PC-9 (cell line): ENCODE results near the gene SDR39U1. TPM values are rescaled to one million over a fixed set of nuclear protein-coding genes. Genes with fewer than 3 reads are reported as not detected.
"Not testable (repeated sequence)": the region's sequence is repeated elsewhere in the genome, so short reads cannot be mapped to it uniquely, and the experiment has no call there.

Experiments
- BruUV-seq: library from RNA; stranded (reverse); fragments of 400-500 nt; replicated peaks from 2 replicates; lab custom pipeline; 2021; lab: Mats Ljungman, UMichigan
- CTCF ChIA-PET: fragments of 300-600 bp; sonication (Branson Sonifier 250); formaldehyde crosslinking; loops from one replicate; lab custom pipeline; 2022; ENCODE audit warnings: antibody characterized with exemption; lab: Charles Lee
- POLR2A ChIA-PET: fragments of 300-600 bp; sonication (Branson Sonifier 250); formaldehyde crosslinking; loops from one replicate; lab custom pipeline; 2022; ENCODE audit warnings: antibody characterized with exemption; ENCODE audit not compliant: unreplicated experiment; lab: Charles Lee
- DNase-seq, 2 experiments: peaks; one replicate each; pipeline versions ENCODE4 v3.0.0 to v3.0.0-alpha.2; 2015 to 2022; ENCODE audit warnings: mixed read lengths in 1 of 2
- H2AFZ ChIP-seq: fragments of 200-600 bp; sonication (generic); 2 replicates; pipeline ENCODE4 v1.8.1; 2017; ENCODE audit warnings: antibody characterized with exemption
- H3F3A ChIP-seq: fragments of 200-600 bp; sonication (generic); 2 replicates; pipeline ENCODE4 v1.8.1; 2017; ENCODE audit warnings: antibody characterized with exemption, mild to moderate bottlenecking, low read depth; ENCODE audit not compliant: insufficient read depth
- H3K27ac ChIP-seq: fragments of 200-600 bp; sonication (generic); 2 replicates; pipeline ENCODE4 v1.6.1; 2016; ENCODE audit warnings: mixed run types
- H3K27me3 ChIP-seq: fragments of 200-600 bp; sonication (generic); 2 replicates; pipeline ENCODE4 v1.6.1; 2016; ENCODE audit warnings: low read depth, mixed run types; ENCODE audit not compliant: insufficient read depth
- H3K36me3 ChIP-seq: fragments of 200-600 bp; sonication (generic); 2 replicates; pipeline ENCODE4 v1.6.1; 2016; ENCODE audit warnings: low read depth, mixed run types
- H3K4me1 ChIP-seq: fragments of 200-600 bp; sonication (generic); replicated peaks from 2 replicates; pipeline ENCODE4 v1.6.1; 2016; ENCODE audit warnings: mixed run types; ENCODE audit not compliant: insufficient read depth
- H3K4me2 ChIP-seq: fragments of 200-600 bp; sonication (generic); 2 replicates; pipeline ENCODE4 v1.6.1; 2017; ENCODE audit warnings: mixed run types
- H3K4me3 ChIP-seq: fragments of 200-600 bp; sonication (generic); 2 replicates; pipeline ENCODE4 v1.6.1; 2016; ENCODE audit warnings: mixed run types
- H3K79me2 ChIP-seq: fragments of 200-600 bp; sonication (generic); 2 replicates; pipeline ENCODE4 v1.6.1; 2017; ENCODE audit warnings: low read depth, mixed run types
- H3K9me2 ChIP-seq: fragments of 200-600 bp; sonication (generic); 2 replicates; pipeline ENCODE4 v1.8.1; 2017; ENCODE audit warnings: mild to moderate bottlenecking; ENCODE audit not compliant: insufficient read depth
- H3K9me3 ChIP-seq: fragments of 200-600 bp; sonication (generic); 2 replicates; pipeline ENCODE4 v1.8.1; 2016; ENCODE audit warnings: low read depth; ENCODE audit not compliant: insufficient read depth
- H4K20me1 ChIP-seq: fragments of 200-600 bp; sonication (generic); 2 replicates; pipeline ENCODE4 v1.8.1; 2017; ENCODE audit not compliant: insufficient read depth
- EZH2 ChIP-seq: fragments of 200-600 bp; sonication (generic); IDR thresholded peaks from 2 replicates; pipeline ENCODE4 v1.8.0; 2017; ENCODE audit warnings: antibody characterized with exemption, low read depth
- intact Hi-C: fragments of 100-400 bp; cut with micrococcal nuclease; formaldehyde crosslinking; loops from one replicate; pipeline ENCODE4 v1.10.0; 2022; ENCODE audit not compliant: unreplicated experiment
- total RNA-seq: library from RNA; stranded (reverse); gene quantifications from 2 replicates; pipeline ENCODE4 v1.2.3, GENCODE V29; 2021
- TF ChIP-seq, protein P1 (sequence below): fragments of 200-600 bp; sonication (generic); conservative IDR thresholded peaks from 2 replicates; pipeline ENCODE4 v1.6.1; 2017; ENCODE audit warnings: mixed run types, antibody characterized with exemption, mild to moderate bottlenecking, moderate library complexity

The SDR39U1 gene
- total RNA-seq, 1 experiment from 2014 or later = 17.2 TPM

GRCh38 chr14:24459331-24459730 lies 16.8 kb upstream of the SDR39U1 start:
- Histone ChIP-seq H3K9me2 (no peaks in the 10 kb centered on the region), H3K9me3 (no peaks in the 10 kb centered on the region), H3K36me3 (no peaks in the 10 kb centered on the region), H3K4me3 (no peak overlapping the region), H3K4me2 (no peak overlapping the region), H3K27me3 (no peaks in the 10 kb centered on the region), H4K20me1 (no peaks in the 10 kb centered on the region), H3F3A (no peaks in the 10 kb centered on the region), H2AFZ (no peak overlapping the region), H3K27ac (no peak overlapping the region), H3K79me2 (no peaks in the 10 kb centered on the region), H3K4me1 (no peaks in the 10 kb centered on the region)
- no peak for DNase-seq
- no peak for TF ChIP-seq EZH2
- TF ChIP-seq, protein P1, sequence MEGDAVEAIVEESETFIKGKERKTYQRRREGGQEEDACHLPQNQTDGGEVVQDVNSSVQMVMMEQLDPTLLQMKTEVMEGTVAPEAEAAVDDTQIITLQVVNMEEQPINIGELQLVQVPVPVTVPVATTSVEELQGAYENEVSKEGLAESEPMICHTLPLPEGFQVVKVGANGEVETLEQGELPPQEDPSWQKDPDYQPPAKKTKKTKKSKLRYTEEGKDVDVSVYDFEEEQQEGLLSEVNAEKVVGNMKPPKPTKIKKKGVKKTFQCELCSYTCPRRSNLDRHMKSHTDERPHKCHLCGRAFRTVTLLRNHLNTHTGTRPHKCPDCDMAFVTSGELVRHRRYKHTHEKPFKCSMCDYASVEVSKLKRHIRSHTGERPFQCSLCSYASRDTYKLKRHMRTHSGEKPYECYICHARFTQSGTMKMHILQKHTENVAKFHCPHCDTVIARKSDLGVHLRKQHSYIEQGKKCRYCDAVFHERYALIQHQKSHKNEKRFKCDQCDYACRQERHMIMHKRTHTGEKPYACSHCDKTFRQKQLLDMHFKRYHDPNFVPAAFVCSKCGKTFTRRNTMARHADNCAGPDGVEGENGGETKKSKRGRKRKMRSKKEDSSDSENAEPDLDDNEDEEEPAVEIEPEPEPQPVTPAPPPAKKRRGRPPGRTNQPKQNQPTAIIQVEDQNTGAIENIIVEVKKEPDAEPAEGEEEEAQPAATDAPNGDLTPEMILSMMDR = no peak
- ChIA-PET CTCF (no interaction called here), POLR2A (no interaction called here)
- no TSS peak for BruUV-seq
- intact Hi-C loops = no loop called here

GRCh38 chr14:24458736-24459135 lies 16.2 kb upstream of the SDR39U1 start:
- no peak overlapping the region for H3K4me3 ChIP-seq
- intact Hi-C loops = no loop called here
- ChIA-PET POLR2A (no interaction called here), CTCF (no interaction called here)
- H3K4me1 ChIP-seq = no peaks in the 10 kb centered on the region
- no peak overlapping the region for H3K4me2 ChIP-seq
- no peak for DNase-seq
- no TSS peak for BruUV-seq
- H3K36me3 ChIP-seq = no peaks in the 10 kb centered on the region
- H3K79me2 ChIP-seq = no peaks in the 10 kb centered on the region
- no peaks in the 10 kb centered on the region for H3K9me2 ChIP-seq
- H2AFZ ChIP-seq = no peak overlapping the region
- no peak for TF ChIP-seq EZH2
- no peaks in the 10 kb centered on the region for H3F3A ChIP-seq
- H3K27ac ChIP-seq = no peak overlapping the region
- H3K27me3 ChIP-seq = no peaks in the 10 kb centered on the region
- H4K20me1 ChIP-seq = no peaks in the 10 kb centered on the region
- H3K9me3 ChIP-seq = no peaks in the 10 kb centered on the region

DNA sequence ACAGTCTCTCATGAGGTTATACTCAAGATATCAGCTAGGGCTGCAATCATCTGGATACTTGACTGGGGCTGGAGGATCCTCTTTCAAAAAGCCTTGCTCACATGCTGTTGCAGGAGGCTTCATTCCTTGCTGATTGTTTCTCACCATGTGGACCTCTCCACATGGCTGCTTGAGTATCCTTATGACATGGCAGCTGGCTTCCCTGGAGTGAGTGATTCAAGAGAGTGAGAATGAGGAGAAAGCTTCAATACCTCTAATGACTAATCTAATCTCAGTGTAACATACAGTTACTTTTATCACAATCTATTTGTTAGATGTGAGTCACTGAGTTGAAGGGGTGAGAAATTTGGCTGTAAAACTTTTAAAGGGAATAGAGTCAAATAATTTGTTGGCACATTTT lies 14.4 kb upstream of the SDR39U1 start:
- H3K79me2 ChIP-seq = no peaks in the 10 kb centered on the region
- H4K20me1 ChIP-seq = no peaks in the 10 kb centered on the region
- no peaks in the 10 kb centered on the region for H3K27me3 ChIP-seq
- ChIA-PET POLR2A (no interaction called here), CTCF (no interaction called here)
- H3K36me3 ChIP-seq = no peaks in the 10 kb centered on the region
- no peak overlapping the region for H3K27ac ChIP-seq
- H3F3A ChIP-seq = no peaks in the 10 kb centered on the region
- H2AFZ ChIP-seq = no peak overlapping the region
- intact Hi-C loops = no loop called here
- no peak for TF ChIP-seq EZH2
- TF ChIP-seq, protein P1 = no peak
- no TSS peak for BruUV-seq
- no peak overlapping the region for H3K4me2 ChIP-seq
- H3K4me1 ChIP-seq = no peaks in the 10 kb centered on the region
- H3K9me2 ChIP-seq = no peaks in the 10 kb centered on the region
- no peaks in the 10 kb centered on the region for H3K9me3 ChIP-seq
- DNase-seq = no peak
- no peak overlapping the region for H3K4me3 ChIP-seq

DNA sequence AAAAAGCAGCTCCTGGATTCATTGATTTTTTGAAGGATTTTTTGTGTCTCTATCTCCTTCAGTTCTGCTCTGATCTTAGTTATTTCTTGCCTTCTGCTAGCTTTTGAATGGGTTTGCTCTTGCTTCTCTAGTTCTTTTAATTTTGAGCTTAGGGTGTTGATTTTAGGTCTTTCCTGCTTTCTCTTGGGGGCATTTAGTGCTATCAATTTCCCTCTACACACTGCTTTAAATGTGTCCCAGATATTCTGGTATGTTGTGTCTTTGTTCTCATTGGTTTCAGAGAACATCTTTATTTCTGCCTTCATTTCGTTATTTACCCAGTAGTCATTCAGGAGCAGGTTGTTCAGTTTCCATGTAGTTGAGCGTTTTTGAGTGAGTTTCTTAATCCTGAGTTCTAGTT lies 8.3 kb upstream of the SDR39U1 start:
- H3K4me2 ChIP-seq, H3K9me2 ChIP-seq, H3K79me2 ChIP-seq, BruUV-seq, H3K27me3 ChIP-seq, DNase-seq, intact Hi-C loops, POLR2A ChIA-PET, CTCF ChIA-PET, H3K9me3 ChIP-seq, H3K27ac ChIP-seq, H2AFZ ChIP-seq, H3F3A ChIP-seq, H3K4me1 ChIP-seq, H3K36me3 ChIP-seq, H4K20me1 ChIP-seq, H3K4me3 ChIP-seq: not testable (repeated sequence)
